HepG2 (cell line): ENCODE measurements around the gene MFRP. TPM values are rescaled to one million over a fixed set of nuclear protein-coding genes. Genes with fewer than 3 reads are reported as not detected.

Experiments used
- ATAC-seq: fragments of 200-7000 bp; cut with Tn5 transposase; 3 replicates; pipeline ENCODE4 v1.9.1; 2020; ENCODE audit warnings: mild to moderate bottlenecking, moderate library complexity
- BruUV-seq: library from RNA; stranded (reverse); fragments of 400-500 nt; replicated peaks from 2 replicates; lab custom pipeline; 2021; lab: Mats Ljungman, UMichigan
- CTCF ChIA-PET: fragments of 300-600 bp; formaldehyde crosslinking; extraction: SDS; loops from one replicate; lab custom pipeline; 2021; ENCODE audit warnings: low total read pairs, inconsistent platforms, low intra/inter-chr PET ratio; lab: Yijun Ruan, JAX
- POLR2A ChIA-PET: fragments of 350-600 bp; sonication (Branson Sonifier 250); formaldehyde crosslinking; loops from one replicate; lab custom pipeline; 2020; ENCODE audit warnings: antibody characterized with exemption, inconsistent platforms; lab: Yijun Ruan, JAX
- DNase-seq: peaks from one replicate; pipeline ENCODE4 v3.0.0-alpha.2; 2015; ENCODE audit warnings: low spot score
- FAIRE-seq: peaks from 3 replicates; lab custom pipeline; 2011; peaks lifted over from hg19 to GRCh38; lab: Jason Lieb, UNC
- H2AFZ ChIP-seq: one replicate; pipeline ENCODE4 v1.6.1; 2011; ENCODE audit warnings: low read length, inconsistent platforms
- H3K27ac ChIP-seq: fragments of 300-600 bp; 3 replicates; pipeline ENCODE4 v1.8.0; 2011; ENCODE audit warnings: mixed run types, mild to moderate bottlenecking, mixed read lengths, low read length, inconsistent platforms; ENCODE audit not compliant: insufficient read depth; ENCODE audit errors: extremely low read length
- H3K27me3 ChIP-seq, 2 experiments: fragments of 200-600 bp in 1 of 2; 2 replicates in 1 of 2; 3 replicates in 1 of 2; pipeline versions ENCODE4 v1.6.0 to v1.8.0; 2011; ENCODE audit warnings: low read length in 2 of 2, mild to moderate bottlenecking in 2 of 2, moderate library complexity in 2 of 2, inconsistent platforms in 1 of 2; ENCODE audit not compliant: insufficient read depth in 2 of 2, control insufficient read depth in 1 of 2
- H3K36me3 ChIP-seq, 2 experiments: fragments of 200-600 bp in 1 of 2; replicated peaks in 1 of 2; 2 replicates in 1 of 2; 3 replicates in 1 of 2; pipeline versions ENCODE4 v1.5.1 to v1.8.0; 2011; ENCODE audit warnings: low read length in 2 of 2, inconsistent platforms in 1 of 2; ENCODE audit not compliant: insufficient read depth in 2 of 2, control insufficient read depth in 1 of 2
- H3K4me1 ChIP-seq: 2 replicates; pipeline ENCODE4 v1.5.1; 2012; ENCODE audit warnings: low read length, inconsistent platforms; ENCODE audit not compliant: insufficient read depth
- H3K4me2 ChIP-seq: 2 replicates; pipeline ENCODE4 v1.6.0; 2011; ENCODE audit warnings: low read depth, low read length, inconsistent platforms
- H3K4me3 ChIP-seq, 3 experiments: fragments of 200-600 bp in 1 of 3; sonication (generic), shearing (Covaris generic) in 1 of 3; replicated peaks in 1 of 3; 2 replicates each; pipeline ENCODE4 v1.5.1; 2011 to 2016; ENCODE audit warnings: low read length in 3 of 3, inconsistent platforms in 2 of 3, low read depth in 2 of 3, mild to moderate bottlenecking in 2 of 3, control low read depth in 1 of 3, mixed read lengths in 1 of 3; ENCODE audit not compliant: insufficient read depth in 1 of 3
- H3K79me2 ChIP-seq: one replicate; pipeline ENCODE4 v1.6.1; 2011; ENCODE audit warnings: low read length, inconsistent platforms; ENCODE audit not compliant: insufficient read depth
- H3K9ac ChIP-seq: 2 replicates; pipeline ENCODE4 v1.6.0; 2011; ENCODE audit warnings: mild to moderate bottlenecking, low read depth, low read length, inconsistent platforms; ENCODE audit not compliant: insufficient read depth
- H3K9me3 ChIP-seq: 2 replicates; pipeline ENCODE4 v1.5.1; 2012; ENCODE audit warnings: mild to moderate bottlenecking, low read length
- H4K20me1 ChIP-seq: 2 replicates; pipeline ENCODE4 v1.6.0; 2011; ENCODE audit warnings: inconsistent platforms, mild to moderate bottlenecking, low read length, moderate library complexity; ENCODE audit not compliant: insufficient read depth
- PCBP1 ChIP-seq: fragments of 200-400 bp; formaldehyde crosslinking; IDR thresholded peaks from 2 replicates; pipeline ENCODE4 v1.6.1; 2017; ENCODE audit warnings: mild to moderate bottlenecking, low read depth, low read length, borderline replicate concordance
- SAP130 ChIP-seq: IDR thresholded peaks from 2 replicates; pipeline ENCODE4 v1.6.1; 2016; ENCODE audit warnings: low read depth
- TBP ChIP-seq: sonication (generic); formaldehyde crosslinking; IDR thresholded peaks from 2 replicates; pipeline ENCODE4 v1.5.0; 2020; ENCODE audit warnings: missing genetic modification reagents
- TSC22D2 ChIP-seq: sonication (generic); formaldehyde crosslinking; IDR thresholded peaks from 2 replicates; pipeline ENCODE4 v1.5.1; 2020; ENCODE audit warnings: missing genetic modification reagents, mild to moderate bottlenecking, borderline replicate concordance
- ZFP62 ChIP-seq: sonication (generic); formaldehyde crosslinking; IDR thresholded peaks from 2 replicates; pipeline ENCODE4 v1.4.0; 2020; ENCODE audit warnings: missing genetic modification reagents
- ZNF136 ChIP-seq: sonication (generic); formaldehyde crosslinking; IDR thresholded peaks from 2 replicates; pipeline ENCODE4 v1.8.1; 2022; ENCODE audit warnings: low read depth, mild to moderate bottlenecking, moderate library complexity, missing genetic modification reagents
- ZNF18 ChIP-seq: sonication (generic); formaldehyde crosslinking; IDR thresholded peaks from 2 replicates; pipeline ENCODE4 v1.8.0; 2022; ENCODE audit warnings: mild to moderate bottlenecking, missing genetic modification reagents; ENCODE audit not compliant: insufficient replicate concordance
- ZNF431 ChIP-seq: sonication (generic); formaldehyde crosslinking; IDR thresholded peaks from 2 replicates; pipeline ENCODE4 v1.9.0; 2022; ENCODE audit warnings: missing genetic modification reagents, low read depth, mild to moderate bottlenecking, borderline replicate concordance
- ZNF614 ChIP-seq: IDR thresholded peaks from 2 replicates; pipeline ENCODE4 v1.6.1; 2018; ENCODE audit warnings: missing biosample characterization, missing genetic modification reagents, inconsistent platforms, borderline replicate concordance
- WGBS: methylation state at CpG from one replicate; pipeline ENCODE4 v1.1.6; 2017; ENCODE audit warnings: low lambda C conversion rate; 5-methylcytosine and 5-hydroxymethylcytosine counted together
- in situ Hi-C: cut with HindIII; loops from 2 replicates; pipeline ENCODE4 v1.10.0; 2017; ENCODE audit warnings: low pct_unique_long_range_greater_than_20kb; ENCODE audit not compliant: extremely low pct_ligation_motif_present
- intact Hi-C: fragments of 100-400 bp; cut with micrococcal nuclease; formaldehyde crosslinking; loops from one replicate; pipeline ENCODE4 v1.10.0; 2022; ENCODE audit not compliant: unreplicated experiment
- polyA plus RNA-seq, 8 experiments: library from polyadenylated mRNA; depleted of rRNA in 3 of 8; stranded (reverse) in 7 of 8; unstranded in 1 of 8; fragments of >200 nt; fragmentation: Illumina TruSeq in 4 of 8; extraction: Trizol in 4 of 8; gene quantifications; 2 replicates each; pipeline versions ENCODE4 v1.2.1 to v1.2.3, GENCODE V29; 2011 to 2016; ENCODE audit warnings: low read depth in 4 of 8, missing spikeins in 1 of 8, mixed read lengths in 1 of 8; ENCODE audit not compliant: insufficient read depth in 1 of 8
- total RNA-seq, 5 experiments: library from RNA; depleted of rRNA; stranded (reverse); fragments of >200 nt; fragmentation: Illumina TruSeq; extraction: Trizol; gene quantifications; 2 replicates each; pipeline ENCODE4 v1.2.3, GENCODE V29; 2016; ENCODE audit warnings: low read depth in 1 of 5
- TF ChIP-seq, protein P1 (sequence below): sonication (generic); formaldehyde crosslinking; IDR thresholded peaks from 2 replicates; pipeline ENCODE4 v1.4.0; 2020; ENCODE audit warnings: low read depth, missing genetic modification reagents

MFRP gene
- total and polyA plus RNA-seq, 2 of the 13 experiments (the other 11 are each of a cell fraction or from before 2014, with no cell fraction given), result not detected

DNA sequence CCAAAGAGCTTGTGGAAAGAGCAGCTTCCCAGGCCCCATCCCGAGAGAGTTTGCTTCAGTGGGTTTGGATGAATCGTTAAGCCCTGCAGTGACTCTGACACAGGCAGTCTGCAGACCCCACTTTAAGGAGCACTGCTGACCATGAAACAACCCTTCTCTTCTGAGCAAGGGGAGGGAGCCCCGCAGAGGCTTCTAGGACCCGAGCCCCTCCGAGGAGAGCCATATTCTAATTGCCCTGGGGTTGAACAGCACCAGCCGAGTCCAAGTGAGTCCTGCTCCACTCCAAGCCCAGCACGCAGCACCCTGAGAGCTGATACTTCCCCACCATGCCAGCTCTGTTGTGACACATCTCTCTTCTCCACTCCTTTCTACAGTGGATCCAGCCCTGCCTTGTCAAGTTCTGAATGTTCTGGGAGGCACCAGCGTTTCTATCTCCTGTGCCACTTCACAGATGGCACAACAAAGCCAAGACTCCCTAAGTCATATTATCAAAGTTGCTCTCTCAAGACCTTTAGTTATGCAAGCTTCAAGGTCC, 24.6 kb upstream of the MFRP start:
- peaks cover 35% of the 10 kb centered on the region for H3K79me2 ChIP-seq
- ATAC-seq (no peak), DNase-seq (no peak), FAIRE-seq (no peak)
- H4K20me1 ChIP-seq, result no peaks in the 10 kb centered on the region
- H3K36me3 ChIP-seq, result no peaks in the 10 kb centered on the region
- in situ Hi-C loops, result loop anchor here (5.0 kb wide), 1 partner anchor 34 kb away; no protein-coding TSS in a partner anchor
- POLR2A ChIA-PET, result interaction anchor here (0.6 to 4.5 kb wide), 10 partner anchors 9 to 250 kb away, joined by 3 to 31 read pairs (median 6); partner anchors contain the start of genes C1QTNF5, CBL, HINFP and MCAM
- H3K4me1 ChIP-seq, result peaks cover 100% of the 10 kb centered on the region
- H2AFZ ChIP-seq, result no peak overlapping the region
- peak overlapping the region; percentile 51 for H3K9ac ChIP-seq
- H3K27ac ChIP-seq, result peak overlapping the region; percentile 93
- CTCF ChIA-PET, result interaction anchor here (1.0 to 1.6 kb wide), 2 partner anchors 31 to 33 kb away, joined by 3 to 5 read pairs; partner anchors contain the start of gene C1QTNF5
- BruUV-seq, result no TSS peak
- H3K4me2 ChIP-seq, result peak overlapping the region; percentile 74
- intact Hi-C loops, result no loop called here
- WGBS, result 80% methylated on average over 6 of the region's 8 CpGs
- H3K9me3 ChIP-seq, result no peaks in the 10 kb centered on the region
- TF ChIP-seq PCBP1 (no peak), ZNF431 (CRISPR knock-in tag) (no peak), ZNF614 (CRISPR knock-in tag) (no peak)
- H3K4me3 ChIP-seq, result peak overlapping the region in 1 of 3 experiments; percentile 47; a peak in 1 of 6 replicates
- H3K27me3 ChIP-seq, result no peaks in the 10 kb centered on the region

GRCh38 chr11:119370486-119371046, 24.1 kb upstream of the MFRP start:
- no peaks in the 10 kb centered on the region for H3K36me3 ChIP-seq
- POLR2A ChIA-PET, result interaction anchor here (0.6 to 4.5 kb wide), 10 partner anchors 8 to 249 kb away, joined by 3 to 31 read pairs (median 6); partner anchors contain the start of genes C1QTNF5, CBL, HINFP and MCAM
- ATAC-seq (peak; percentile 5), DNase-seq (peak; percentile 71), FAIRE-seq (peak; percentile 93)
- peak overlapping the region in 1 of 3 experiments; percentile 47; a peak in 2 of 6 replicates for H3K4me3 ChIP-seq
- no peak overlapping the region for H2AFZ ChIP-seq
- intact Hi-C loops (no loop called here), in situ Hi-C loops (loop anchor here (5.0 kb wide), 1 partner anchor 33 kb away; no protein-coding TSS in a partner anchor)
- CTCF ChIA-PET, result interaction anchor here (1.0 to 1.6 kb wide), 2 partner anchors 30 to 33 kb away, joined by 3 to 5 read pairs; partner anchors contain the start of gene C1QTNF5
- H4K20me1 ChIP-seq, result no peaks in the 10 kb centered on the region
- H3K27ac ChIP-seq, result peak overlapping the region; percentile 93
- H3K27me3 ChIP-seq, result no peaks in the 10 kb centered on the region
- no TSS peak for BruUV-seq
- peak overlapping the region; percentile 51 for H3K9ac ChIP-seq
- H3K4me1 ChIP-seq, result peaks cover 100% of the 10 kb centered on the region
- H3K79me2 ChIP-seq, result peaks cover 35% of the 10 kb centered on the region
- no peaks in the 10 kb centered on the region for H3K9me3 ChIP-seq
- peak overlapping the region; percentile 74 for H3K4me2 ChIP-seq
- WGBS, result 15% methylated on average over 6 of the region's 8 CpGs
- no peak for TF ChIP-seq TBP (CRISPR knock-in tag)
- TF ChIP-seq, protein P1, sequence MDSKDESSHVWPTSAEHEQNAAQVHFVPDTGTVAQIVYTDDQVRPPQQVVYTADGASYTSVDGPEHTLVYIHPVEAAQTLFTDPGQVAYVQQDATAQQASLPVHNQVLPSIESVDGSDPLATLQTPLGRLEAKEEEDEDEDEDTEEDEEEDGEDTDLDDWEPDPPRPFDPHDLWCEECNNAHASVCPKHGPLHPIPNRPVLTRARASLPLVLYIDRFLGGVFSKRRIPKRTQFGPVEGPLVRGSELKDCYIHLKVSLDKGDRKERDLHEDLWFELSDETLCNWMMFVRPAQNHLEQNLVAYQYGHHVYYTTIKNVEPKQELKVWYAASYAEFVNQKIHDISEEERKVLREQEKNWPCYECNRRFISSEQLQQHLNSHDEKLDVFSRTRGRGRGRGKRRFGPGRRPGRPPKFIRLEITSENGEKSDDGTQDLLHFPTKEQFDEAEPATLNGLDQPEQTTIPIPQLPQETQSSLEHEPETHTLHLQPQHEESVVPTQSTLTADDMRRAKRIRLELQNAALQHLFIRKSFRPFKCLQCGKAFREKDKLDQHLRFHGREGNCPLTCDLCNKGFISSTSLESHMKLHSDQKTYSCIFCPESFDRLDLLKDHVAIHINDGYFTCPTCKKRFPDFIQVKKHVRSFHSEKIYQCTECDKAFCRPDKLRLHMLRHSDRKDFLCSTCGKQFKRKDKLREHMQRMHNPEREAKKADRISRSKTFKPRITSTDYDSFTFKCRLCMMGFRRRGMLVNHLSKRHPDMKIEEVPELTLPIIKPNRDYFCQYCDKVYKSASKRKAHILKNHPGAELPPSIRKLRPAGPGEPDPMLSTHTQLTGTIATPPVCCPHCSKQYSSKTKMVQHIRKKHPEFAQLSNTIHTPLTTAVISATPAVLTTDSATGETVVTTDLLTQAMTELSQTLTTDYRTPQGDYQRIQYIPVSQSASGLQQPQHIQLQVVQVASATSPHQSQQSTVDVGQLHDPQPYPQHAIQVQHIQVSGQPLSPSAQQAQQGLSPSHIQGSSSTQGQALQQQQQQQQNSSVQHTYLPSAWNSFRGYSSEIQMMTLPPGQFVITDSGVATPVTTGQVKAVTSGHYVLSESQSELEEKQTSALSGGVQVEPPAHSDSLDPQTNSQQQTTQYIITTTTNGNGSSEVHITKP (CRISPR knock-in tag), result no peak; the same call in 1 of the 2 replicates
- no peak for TF ChIP-seq ZNF18
- no peak for TF ChIP-seq ZNF136 (CRISPR knock-in tag)
- no peak for TF ChIP-seq ZFP62 (CRISPR knock-in tag)
- no peak for TF ChIP-seq TSC22D2
- peak; percentile 35 for TF ChIP-seq SAP130 (CRISPR knock-in tag)
